ENCODE measurements around the gene IDUA.
"Not testable (repeated sequence)": the region's sequence is repeated elsewhere in the genome, so short reads cannot be mapped to it uniquely, and the experiment has no call there.

IDUA gene

GRCh38 chr4:1047976-1048772 is 61.3 kb downstream of the IDUA start:
- DNase-seq: peak; percentile 37

- no peak for DNase-seq
Measured at GRCh38 chr4:1048773-1049590, 62.1 kb downstream of the IDUA start.

GRCh38 chr4:1049591-1049905 is 62.7 kb downstream of the IDUA start:
- peak; percentile 29 for DNase-seq

GRCh38 chr4:1050486-1051213 is 63.8 kb downstream of the IDUA start:
- no peak for DNase-seq

GRCh38 chr4:1051472-1051871 is 64.6 kb downstream of the IDUA start:
- DNase-seq: no peak

- no peak for DNase-seq
Measured at GRCh38 chr4:1052231-1052671, 65.4 kb downstream of the IDUA start.

- peak; percentile 67 for DNase-seq
Measured at GRCh38 chr4:1053080-1053661, 66.3 kb downstream of the IDUA start.

GRCh38 chr4:1053891-1054290 is 67.0 kb downstream of the IDUA start:
- not testable (repeated sequence) for DNase-seq

Measured in left hindlimb (tissue), 1 donor.